NCI-H69 (cell line): ENCODE measurements around the gene PCDHB8.
"Not testable (repeated sequence)": the region's sequence is repeated elsewhere in the genome, so short reads cannot be mapped to it uniquely, and the experiment has no call there.

Source experiments
- DNase-seq: peaks from one replicate; lab custom pipeline; 2025; lab: John Stamatoyannopoulos, UW

The PCDHB8 gene

DNA sequence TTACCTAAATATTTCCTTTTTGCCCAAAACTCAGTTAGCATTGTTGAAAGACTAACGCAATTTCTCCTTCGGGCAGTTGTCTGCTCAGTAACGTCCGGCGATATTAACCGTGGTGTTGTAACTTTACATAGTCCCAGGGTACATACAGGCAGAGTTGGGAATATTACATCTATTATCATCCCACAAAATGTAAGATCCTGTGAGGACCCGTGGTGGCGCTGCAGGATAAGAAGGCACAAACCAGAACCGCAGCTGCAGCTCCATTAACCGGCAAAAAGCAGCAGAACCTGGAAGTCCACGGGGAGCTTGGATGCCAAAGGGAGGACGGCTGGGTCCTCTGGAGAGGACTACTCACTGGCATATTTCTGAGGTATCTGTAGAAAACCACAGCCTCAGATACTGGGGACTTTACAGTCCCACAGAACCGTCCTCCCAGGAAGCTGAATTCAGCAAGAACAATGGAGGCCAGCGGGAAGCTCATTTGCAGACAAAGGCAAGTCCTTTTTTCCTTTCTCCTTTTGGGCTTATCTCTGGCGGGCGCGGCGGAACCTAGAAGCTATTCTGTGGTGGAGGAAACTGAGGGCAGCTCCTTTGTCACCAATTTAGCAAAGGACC is at the start of gene PCDHB8:
PCDHB8 (plus strand) TSS at position 214 of the 615 bp plus-strand sequence; CDS start at position 459, 245 bp downstream.
- DNase-seq: peak; percentile 69

DNA sequence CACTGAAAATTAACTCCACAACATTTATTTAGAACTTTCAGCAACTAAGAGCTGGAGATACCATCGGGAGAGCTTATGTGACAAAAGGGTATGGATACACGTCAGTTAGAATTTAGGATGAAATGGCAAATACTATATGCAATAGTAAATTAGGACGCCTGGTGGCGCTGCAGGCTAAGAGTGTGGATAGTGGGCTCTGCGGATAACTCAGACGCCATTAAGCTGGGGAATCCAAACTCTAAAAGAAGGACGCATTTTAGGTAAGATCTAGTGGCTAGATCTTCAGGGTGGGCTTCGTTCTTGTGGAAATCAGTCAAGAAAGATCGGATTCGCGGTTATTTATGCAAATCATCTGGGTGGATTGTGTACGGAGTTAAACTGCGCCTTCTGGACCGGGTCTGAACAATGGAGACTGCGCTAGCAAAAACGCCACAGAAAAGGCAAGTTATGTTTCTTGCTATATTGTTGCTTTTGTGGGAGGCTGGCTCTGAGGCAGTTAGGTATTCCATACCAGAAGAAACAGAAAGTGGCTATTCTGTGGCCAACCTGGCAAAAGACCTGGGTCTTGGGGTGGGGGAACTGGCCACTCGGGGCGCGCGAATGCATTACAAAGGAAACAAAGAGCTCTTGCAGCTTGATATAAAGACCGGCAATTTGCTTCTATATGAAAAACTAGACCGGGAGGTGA is 42.4 kb upstream of the PCDHB8 start, which contains the start of gene PCDHB5:
PCDHB5 (plus strand) TSS at position 177 of the 688 bp plus-strand sequence; CDS start at position 406, 229 bp downstream.
- DNase-seq: peak; percentile 14

DNA sequence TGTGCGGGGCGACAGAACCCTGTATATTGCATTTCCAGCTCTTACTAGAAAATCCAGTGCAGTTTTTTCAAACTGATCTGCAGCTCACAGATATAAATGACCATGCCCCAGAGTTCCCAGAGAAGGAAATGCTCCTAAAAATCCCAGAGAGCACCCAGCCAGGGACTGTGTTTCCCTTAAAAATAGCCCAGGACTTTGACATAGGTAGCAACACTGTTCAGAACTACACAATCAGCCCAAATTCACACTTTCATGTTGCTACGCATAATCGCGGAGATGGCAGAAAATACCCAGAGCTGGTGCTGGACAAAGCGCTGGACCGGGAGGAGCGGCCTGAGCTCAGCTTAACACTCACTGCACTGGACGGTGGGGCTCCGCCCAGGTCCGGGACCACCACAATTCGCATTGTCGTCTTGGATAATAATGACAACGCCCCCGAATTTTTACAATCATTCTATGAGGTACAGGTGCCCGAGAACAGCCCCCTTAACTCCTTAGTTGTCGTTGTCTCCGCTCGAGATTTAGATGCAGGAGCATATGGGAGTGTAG is 41.8 kb upstream of the PCDHB8 start:
- DNase-seq: no peak

DNA sequence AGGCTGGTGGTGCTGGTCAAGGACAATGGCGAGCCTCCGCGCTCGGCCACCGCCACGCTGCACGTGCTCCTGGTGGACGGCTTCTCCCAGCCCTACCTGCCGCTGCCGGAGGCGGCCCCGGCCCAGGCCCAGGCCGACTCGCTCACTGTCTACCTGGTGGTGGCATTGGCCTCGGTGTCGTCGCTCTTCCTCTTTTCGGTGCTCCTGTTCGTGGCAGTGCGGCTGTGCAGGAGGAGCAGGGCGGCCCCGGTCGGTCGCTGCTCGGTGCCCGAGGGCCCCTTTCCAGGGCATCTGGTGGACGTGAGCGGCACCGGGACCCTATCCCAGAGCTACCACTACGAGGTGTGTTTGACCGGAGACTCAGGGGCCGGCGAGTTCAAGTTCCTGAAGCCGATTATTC is 40.2 kb upstream of the PCDHB8 start:
- DNase-seq: not testable (repeated sequence)

DNA sequence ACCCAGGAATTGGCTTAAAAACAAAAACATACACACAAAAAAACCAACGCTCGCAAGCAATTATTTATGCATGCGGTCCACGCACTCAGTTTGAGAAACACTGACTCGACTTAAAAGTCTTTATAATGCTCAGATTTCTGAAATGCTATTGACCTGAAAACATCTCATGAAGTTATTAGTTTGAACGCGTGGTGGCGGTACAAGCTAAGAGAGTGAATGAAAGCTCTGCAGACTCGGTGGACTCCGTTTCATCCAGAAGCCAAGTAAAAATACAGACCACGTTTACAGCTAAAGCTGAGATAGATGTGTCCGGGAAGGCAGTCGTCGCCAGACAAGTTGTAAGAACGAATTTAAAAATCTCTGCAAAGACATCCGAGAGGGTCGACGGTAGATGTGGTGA is 27.8 kb upstream of the PCDHB8 start, which contains the start of gene PCDHB6:
PCDHB6 (plus strand) TSS at position 246 of the 400 bp plus-strand sequence. CDS start 201 bp downstream, outside the sequence.
- peak; percentile 29 for DNase-seq

DNA sequence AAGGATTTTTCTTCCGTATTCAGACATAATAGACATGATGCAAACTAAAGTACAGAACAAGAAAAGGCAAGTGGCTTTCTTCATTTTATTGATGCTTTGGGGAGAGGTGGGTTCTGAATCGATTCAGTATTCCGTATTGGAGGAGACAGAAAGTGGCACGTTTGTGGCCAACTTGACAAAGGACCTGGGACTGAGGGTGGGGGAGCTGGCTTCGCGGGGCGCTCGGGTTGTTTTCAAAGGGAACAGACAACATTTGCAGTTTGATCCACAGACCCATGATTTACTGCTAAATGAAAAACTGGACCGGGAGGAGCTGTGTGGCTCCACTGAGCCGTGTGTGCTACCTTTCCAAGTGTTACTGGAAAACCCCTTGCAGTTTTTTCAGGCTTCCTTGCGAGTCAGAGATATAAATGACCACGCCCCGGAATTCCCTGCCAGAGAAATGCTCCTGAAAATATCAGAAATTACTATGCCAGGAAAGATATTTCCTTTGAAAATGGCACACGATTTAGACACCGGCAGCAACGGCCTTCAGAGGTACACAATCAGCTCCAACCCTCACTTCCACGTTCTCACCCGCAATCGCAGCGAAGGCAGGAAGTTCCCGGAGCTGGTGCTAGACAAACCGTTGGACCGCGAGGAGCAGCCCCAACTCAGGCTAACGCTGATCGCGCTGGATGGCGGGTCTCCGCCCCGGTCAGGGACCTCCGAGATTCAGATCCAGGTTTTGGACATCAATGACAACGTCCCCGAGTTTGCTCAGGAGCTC is 27.2 kb upstream of the PCDHB8 start:
- DNase-seq: no peak

DNA sequence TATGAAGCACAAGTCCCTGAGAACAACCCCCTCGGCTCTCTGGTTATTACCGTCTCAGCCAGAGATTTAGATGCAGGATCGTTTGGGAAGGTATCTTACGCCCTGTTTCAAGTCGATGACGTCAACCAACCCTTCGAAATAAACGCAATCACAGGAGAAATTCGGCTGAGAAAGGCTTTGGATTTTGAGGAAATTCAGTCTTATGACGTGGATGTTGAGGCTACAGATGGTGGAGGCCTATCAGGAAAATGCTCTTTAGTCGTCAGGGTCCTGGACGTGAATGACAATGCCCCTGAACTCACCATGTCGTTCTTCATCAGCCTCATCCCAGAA is 26.6 kb upstream of the PCDHB8 start:
- no peak for DNase-seq

DNA sequence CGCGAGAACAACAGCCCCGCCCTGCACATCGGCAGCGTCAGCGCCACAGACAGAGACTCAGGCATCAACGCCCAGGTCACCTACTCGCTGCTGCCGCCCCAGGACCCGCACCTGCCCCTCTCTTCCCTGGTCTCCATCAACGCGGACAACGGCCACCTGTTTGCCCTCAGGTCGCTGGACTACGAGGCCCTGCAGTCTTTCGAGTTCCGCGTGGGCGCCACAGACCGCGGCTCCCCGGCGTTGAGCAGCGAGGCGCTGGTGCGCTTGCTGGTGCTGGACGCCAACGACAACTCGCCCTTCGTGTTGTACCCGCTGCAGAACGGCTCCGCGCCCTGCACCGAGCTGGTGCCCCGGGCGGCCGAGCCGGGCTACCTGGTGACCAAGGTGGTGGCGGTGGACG is 26.0 kb upstream of the PCDHB8 start:
- DNase-seq: not testable (repeated sequence)

DNA sequence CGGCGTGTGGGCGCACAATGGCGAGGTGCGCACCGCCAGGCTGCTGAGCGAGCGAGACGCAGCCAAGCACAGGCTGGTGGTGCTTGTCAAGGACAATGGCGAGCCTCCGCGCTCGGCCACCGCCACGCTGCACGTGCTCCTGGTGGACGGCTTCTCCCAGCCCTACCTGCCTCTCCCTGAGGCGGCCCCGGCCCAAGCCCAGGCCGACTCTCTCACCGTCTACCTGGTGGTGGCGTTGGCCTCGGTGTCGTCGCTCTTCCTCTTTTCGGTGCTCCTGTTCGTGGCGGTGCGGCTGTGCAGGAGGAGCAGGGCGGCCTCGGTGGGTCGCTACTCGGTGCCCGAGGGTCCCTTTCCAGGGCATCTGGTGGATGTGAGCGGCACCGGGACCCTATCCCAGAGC is 25.5 kb upstream of the PCDHB8 start:
- DNase-seq: not testable (repeated sequence)

DNA sequence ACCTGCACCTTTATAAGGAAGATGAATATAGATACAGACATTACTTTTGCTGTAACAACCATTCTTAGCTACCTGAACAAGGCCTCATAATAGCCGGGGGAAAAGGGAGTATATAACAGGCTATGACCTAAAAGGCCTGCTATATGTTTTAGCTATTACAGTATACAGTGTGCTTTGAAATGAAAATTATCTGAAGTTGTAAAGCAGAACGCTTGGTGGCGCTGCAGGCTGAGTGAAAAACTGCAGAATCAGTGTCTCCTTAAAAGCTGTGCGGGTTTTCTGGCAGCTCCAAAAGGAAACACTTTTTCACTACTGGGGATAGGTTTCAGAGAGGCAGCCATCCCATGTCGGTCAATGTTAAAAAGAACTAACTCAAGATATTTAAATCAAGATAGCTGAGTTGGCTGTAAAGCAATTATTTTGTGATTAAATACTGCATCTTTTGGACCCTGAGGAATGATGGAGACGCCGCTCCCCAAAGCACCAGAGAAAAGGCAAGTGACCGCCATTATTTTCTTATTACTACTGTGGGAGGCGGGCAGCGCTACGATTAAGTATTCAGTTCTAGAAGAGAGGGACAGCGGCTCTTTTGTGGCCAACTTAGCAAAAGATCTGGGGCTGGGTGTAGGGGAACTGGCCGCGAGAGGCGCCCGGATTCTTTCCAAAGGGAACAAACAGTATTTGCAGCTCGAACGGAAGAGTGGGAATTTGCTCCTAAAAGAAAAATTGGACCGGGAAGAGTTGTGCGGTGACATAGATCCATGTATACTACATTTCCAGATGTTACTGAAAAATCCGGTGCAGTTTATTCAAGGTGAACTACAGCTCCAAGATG is 21.8 kb upstream of the PCDHB8 start:
- DNase-seq: peak; percentile 63

DNA sequence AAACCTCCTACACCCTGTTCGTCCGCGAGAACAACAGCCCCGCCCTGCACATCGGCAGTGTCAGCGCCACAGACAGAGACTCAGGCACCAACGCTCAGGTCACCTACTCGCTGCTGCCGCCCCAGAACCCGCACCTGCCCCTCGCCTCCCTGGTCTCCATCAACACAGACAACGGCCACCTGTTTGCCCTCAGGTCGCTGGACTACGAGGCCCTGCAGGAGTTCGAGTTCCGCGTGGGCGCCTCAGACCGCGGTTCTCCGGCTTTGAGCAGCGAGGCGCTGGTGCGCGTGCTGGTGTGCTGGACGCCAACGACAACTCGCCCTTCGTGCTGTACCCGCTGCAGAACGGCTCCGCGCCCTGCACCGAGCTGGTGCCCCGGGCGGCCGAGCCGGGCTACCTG is 20.2 kb upstream of the PCDHB8 start:
- DNase-seq: not testable (repeated sequence)

DNA sequence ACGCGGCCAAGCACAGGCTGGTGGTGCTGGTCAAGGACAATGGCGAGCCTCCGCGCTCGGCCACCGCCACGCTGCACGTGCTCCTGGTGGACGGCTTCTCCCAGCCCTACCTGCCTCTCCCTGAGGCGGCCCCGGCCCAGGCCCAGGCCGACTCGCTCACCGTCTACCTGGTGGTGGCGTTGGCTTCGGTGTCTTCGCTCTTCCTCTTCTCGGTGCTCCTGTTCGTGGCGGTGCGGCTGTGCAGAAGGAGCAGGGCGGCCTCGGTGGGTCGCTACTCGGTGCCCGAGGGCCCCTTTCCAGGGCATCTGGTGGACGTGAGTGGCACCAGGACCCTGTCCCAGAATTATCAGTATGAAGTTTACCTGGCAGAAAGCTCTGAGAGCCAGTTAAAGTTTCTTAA is 19.7 kb upstream of the PCDHB8 start:
- not testable (repeated sequence) for DNase-seq

DNA sequence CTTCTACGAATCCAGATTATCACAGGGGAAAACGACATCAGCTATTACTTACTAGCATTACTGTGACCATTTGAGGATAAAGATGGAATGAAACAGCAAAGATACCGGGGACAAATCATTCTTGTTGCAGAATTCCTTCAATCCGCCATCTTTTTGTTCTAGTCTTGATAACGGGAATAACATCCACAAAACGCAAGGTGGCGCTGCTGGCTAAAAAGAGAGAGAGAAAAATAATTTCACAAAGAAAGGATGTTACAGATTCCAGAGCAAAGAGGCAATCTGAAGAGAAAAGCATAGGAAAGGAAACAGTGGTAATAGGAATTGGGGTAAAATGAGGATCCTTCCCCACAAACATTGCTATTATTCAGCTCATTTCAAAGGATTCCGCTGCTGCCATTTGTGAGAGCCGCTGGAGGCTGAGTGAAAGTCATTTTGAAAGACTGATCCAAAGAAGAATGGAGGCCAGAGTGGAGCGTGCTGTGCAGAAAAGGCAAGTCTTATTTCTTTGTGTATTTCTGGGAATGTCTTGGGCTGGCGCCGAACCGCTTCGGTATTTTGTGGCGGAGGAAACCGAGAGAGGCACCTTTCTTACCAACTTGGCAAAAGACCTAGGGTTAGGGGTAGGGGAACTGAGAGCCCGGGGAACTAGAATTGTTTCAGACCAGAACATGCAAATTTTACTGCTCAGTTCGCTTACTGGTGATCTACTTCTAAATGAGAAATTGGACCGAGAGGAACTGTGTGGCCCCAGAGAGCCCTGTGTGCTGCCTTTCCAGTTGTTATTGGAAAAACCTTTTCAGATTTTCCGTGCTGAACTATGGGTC is 5.0 kb upstream of the PCDHB8 start, which contains the start of gene PCDHB7:
PCDHB7 (plus strand) TSS at position 264 of the 824 bp plus-strand sequence; CDS start at position 456, 192 bp downstream.
- DNase-seq: peak; percentile 68

DNA sequence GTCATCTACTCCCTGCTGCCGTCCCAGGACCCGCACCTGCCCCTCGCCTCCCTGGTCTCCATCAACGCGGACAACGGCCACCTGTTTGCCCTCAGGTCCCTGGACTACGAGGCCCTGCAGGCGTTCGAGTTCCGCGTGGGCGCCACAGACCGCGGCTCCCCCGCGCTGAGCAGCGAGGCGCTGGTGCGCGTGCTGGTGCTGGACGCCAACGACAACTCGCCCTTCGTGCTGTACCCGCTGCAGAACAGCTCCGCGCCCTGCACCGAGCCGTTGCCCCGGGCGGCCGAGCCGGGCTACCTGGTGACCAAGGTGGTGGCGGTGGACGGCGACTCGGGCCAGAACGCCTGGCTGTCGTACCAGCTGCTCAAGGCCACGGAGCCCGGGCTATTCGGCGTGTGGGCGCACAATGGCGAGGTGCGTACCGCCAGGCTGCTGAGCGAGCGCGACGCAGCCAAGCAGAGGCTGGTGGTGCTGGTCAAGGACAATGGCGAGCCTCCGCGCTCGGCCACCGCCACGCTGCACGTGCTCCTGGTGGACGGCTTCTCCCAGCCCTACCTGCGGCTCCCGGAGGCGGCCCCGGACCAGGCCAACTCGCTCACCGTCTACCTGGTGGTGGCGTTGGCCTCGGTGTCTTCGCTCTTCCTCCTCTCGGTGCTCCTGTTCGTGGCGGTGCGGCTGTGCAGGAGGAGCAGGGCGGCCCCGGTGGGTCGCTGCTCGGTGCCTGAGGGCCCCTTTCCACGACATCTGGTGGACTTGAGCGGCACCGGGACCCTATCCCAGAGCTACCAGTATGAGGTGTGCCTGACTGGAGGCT is 3.1 kb upstream of the PCDHB8 start:
- not testable (repeated sequence) for DNase-seq

DNA sequence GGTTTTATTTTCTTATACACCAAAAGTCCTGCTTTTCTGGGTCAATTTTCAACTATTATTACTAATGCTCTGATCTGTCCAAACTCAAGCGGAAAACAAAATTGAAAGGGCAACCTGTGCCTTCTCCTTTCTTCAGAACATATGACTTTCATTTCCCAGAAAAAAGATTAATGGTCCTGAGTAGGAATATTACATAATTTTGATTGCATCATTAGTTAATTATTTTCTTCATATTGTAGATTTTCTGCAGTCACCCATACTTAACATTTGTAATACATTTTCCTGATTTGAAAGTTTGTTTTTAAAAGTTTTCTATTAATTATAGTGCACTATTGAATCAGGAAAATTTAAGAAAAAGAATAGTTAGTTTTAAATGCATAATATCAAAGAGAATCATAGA is 1.7 kb upstream of the PCDHB8 start:
- DNase-seq: no peak

DNA sequence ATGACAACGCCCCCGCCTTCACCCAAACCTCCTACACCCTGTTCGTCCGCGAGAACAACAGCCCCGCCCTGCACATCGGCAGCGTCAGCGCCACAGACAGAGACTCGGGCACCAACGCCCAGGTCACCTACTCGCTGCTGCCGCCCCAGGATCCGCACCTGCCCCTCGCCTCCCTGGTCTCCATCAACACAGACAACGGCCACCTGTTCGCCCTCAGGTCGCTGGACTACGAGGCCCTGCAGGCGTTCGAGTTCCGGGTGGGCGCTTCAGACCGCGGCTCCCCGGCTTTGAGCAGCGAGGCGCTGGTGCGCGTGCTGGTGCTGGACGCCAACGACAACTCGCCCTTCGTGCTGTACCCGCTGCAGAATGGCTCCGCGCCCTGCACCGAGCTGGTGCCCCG is 1.8 kb downstream of the PCDHB8 start:
- DNase-seq: not testable (repeated sequence)

DNA sequence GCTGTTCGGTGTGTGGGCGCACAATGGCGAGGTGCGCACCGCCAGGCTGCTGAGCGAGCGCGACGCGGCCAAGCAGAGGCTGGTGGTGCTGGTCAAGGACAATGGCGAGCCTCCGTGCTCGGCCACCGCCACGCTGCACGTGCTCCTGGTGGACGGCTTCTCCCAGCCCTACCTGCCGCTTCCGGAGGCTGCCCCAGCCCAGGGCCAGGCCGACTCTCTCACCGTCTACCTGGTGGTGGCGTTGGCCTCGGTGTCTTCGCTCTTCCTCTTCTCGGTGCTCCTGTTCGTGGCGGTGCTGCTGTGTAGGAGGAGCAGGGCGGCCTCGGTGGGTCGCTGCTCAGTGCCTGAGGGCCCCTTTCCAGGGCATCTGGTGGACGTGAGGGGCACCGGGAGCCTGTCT is 2.3 kb downstream of the PCDHB8 start:
- DNase-seq: not testable (repeated sequence)

DNA sequence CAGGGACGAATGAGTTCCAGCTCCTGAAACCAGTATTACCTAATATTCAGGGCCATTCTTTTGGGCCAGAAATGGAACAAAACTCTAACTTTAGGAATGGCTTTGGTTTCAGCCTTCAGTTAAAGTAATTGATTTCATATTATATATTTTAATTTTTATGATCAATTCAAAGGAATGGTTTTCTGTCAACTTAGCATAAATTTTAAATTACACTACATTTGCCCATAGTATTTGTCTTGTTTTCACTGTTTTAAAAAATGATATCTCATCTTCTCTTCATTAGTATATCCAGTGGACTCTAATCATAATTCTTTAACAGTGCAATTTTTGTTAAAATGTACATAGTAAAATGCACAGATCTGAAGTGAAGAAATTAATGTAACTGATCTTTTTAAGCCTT is 2.7 kb downstream of the PCDHB8 start:
- no peak for DNase-seq

DNA sequence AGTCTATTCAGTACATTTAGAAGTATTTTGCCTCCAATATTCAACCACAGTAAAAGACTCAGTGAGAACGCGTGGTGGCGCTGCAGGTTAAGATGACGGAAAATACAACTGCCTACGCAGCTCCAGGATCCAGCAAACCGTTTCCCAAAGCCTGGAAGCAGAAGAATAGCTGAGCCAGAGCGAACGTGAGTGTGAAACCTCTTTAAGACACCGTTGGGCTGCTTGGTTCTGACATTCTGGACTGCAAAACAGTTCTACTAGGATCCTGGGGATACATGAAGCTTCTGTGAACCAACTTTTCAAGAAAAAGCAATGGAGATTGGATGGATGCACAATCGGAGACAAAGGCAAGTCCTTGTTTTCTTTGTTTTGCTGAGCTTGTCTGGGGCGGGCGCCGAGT is 4.7 kb downstream of the PCDHB8 start, which contains the start of gene PCDHB16:
PCDHB16 (plus strand) TSS at position 140 of the 400 bp plus-strand sequence; CDS start at position 313, 173 bp downstream.
- peak; percentile 35 for DNase-seq
